Measurements from ENCODE around the gene CASP7. TPM values are rescaled to one million over a fixed set of nuclear protein-coding genes. Genes with fewer than 3 reads are reported as not detected.

The CASP7 gene
- total RNA-seq, 2 donors from 2014 or later, result 14.3 to 18.3 TPM

- ATAC-seq, result peak; percentile 61 to 73
- intact Hi-C loops (cut with DNase I), result no loop called here
- DNase-seq, result no peak
Measured at GRCh38 chr10:113663908-113664307, 15.8 kb upstream of the CASP7 start, which contains the start of gene NRAP. TSS of gene NRAP (minus strand) at chr10:113664041. CDS start at chr10:113663882, 159 bp downstream.

- ATAC-seq (no peak), DNase-seq (no peak)
- intact Hi-C loops (cut with DNase I), result no loop called here
Measured at GRCh38 chr10:113665352-113665751, 14.4 kb upstream of the CASP7 start.

GRCh38 chr10:113665806-113666354 lies 13.8 kb upstream of the CASP7 start:
- DNase-seq (no peak), ATAC-seq (peak; percentile 60 to 86)
- intact Hi-C loops (cut with DNase I), result no loop called here

GRCh38 chr10:113666682-113667252 lies 12.9 kb upstream of the CASP7 start:
- DNase-seq, result no peak

GRCh38 chr10:113680190-113681111 lies 739 bp downstream of the CASP7 start:
- intact Hi-C loops (cut with DNase I), result no loop called here
- DNase-seq (peak; percentile 45), ATAC-seq (peak; percentile 43 to 51)

More at GRCh38 chr10:113666682-113667252, 12.9 kb upstream of the CASP7 start:
- intact Hi-C loops (cut with DNase I), result no loop called here
- ATAC-seq, result no peak

GRCh38 chr10:113681533-113682470 lies 2.1 kb downstream of the CASP7 start:
- ATAC-seq (no peak), DNase-seq (no peak)
- intact Hi-C loops (cut with DNase I), result no loop called here

- intact Hi-C loops (cut with DNase I), result no loop called here
- ATAC-seq (no peak), DNase-seq (no peak)
Measured at GRCh38 chr10:113683300-113683699, 3.6 kb downstream of the CASP7 start.

- no peak for DNase-seq
- intact Hi-C loops (cut with DNase I), result no loop called here
- no peak for ATAC-seq
Measured at GRCh38 chr10:113686028-113686427, 6.3 kb downstream of the CASP7 start.

- intact Hi-C loops (cut with DNase I), result no loop called here
Measured at GRCh38 chr10:113687037-113687436, 7.3 kb downstream of the CASP7 start.

GRCh38 chr10:113689057-113689456 lies 9.3 kb downstream of the CASP7 start:
- ATAC-seq (no peak), DNase-seq (no peak)
- intact Hi-C loops (cut with DNase I), result no loop called here

More at GRCh38 chr10:113687037-113687436, 7.3 kb downstream of the CASP7 start:
- ATAC-seq, result no peak
- DNase-seq, result no peak

GRCh38 chr10:113689574-113689973 lies 9.9 kb downstream of the CASP7 start:
- no peak for ATAC-seq
- DNase-seq, result no peak
- intact Hi-C loops (cut with DNase I), result no loop called here

GRCh38 chr10:113690749-113691148 lies 11.0 kb downstream of the CASP7 start:
- intact Hi-C loops (cut with DNase I), result no loop called here
- ATAC-seq, result no peak
- DNase-seq, result no peak

GRCh38 chr10:113691381-113691780 lies 11.7 kb downstream of the CASP7 start:
- DNase-seq (no peak), ATAC-seq (no peak)
- intact Hi-C loops (cut with DNase I), result no loop called here

GRCh38 chr10:113692271-113692670 lies 12.6 kb downstream of the CASP7 start:
- no peak for ATAC-seq
- no peak for DNase-seq
- intact Hi-C loops (cut with DNase I), result no loop called here

GRCh38 chr10:113693348-113693747 lies 13.6 kb downstream of the CASP7 start:
- ATAC-seq (no peak), DNase-seq (no peak)
- intact Hi-C loops (cut with DNase I), result no loop called here

GRCh38 chr10:113695691-113696090 lies 16.0 kb downstream of the CASP7 start:
- intact Hi-C loops (cut with DNase I), result no loop called here
- ATAC-seq (no peak), DNase-seq (no peak)

GRCh38 chr10:113697595-113697994 lies 17.9 kb downstream of the CASP7 start:
- intact Hi-C loops (cut with DNase I), result no loop called here
- no peak for DNase-seq
- no peak for ATAC-seq

GRCh38 chr10:113704637-113705343 lies 25.1 kb downstream of the CASP7 start:
- ATAC-seq (peak; percentile 40 to 44), DNase-seq (no peak)
- intact Hi-C loops (cut with DNase I), result loop anchor here (5.0 to 10.0 kb wide), 3 partner anchors 68 to 408 kb away; no protein-coding TSS in a partner anchor

All from left cardiac atrium (tissue), 4 donors.